HS-27A (cell line): Measurements from ENCODE around the gene PRKAA1.
A peak's percentile ranks its signal among the peaks of the same experiment; 100 is the strongest.
"Not testable (repeated sequence)": the region's sequence is repeated elsewhere in the genome, so short reads cannot be mapped to it uniquely, and the experiment has no call there.

Experiments used
- DNase-seq: peaks from one replicate; pipeline ENCODE4 v3.0.0-alpha.2; 2012; ENCODE audit warnings: low read depth, missing footprints

Gene PRKAA1

DNA sequence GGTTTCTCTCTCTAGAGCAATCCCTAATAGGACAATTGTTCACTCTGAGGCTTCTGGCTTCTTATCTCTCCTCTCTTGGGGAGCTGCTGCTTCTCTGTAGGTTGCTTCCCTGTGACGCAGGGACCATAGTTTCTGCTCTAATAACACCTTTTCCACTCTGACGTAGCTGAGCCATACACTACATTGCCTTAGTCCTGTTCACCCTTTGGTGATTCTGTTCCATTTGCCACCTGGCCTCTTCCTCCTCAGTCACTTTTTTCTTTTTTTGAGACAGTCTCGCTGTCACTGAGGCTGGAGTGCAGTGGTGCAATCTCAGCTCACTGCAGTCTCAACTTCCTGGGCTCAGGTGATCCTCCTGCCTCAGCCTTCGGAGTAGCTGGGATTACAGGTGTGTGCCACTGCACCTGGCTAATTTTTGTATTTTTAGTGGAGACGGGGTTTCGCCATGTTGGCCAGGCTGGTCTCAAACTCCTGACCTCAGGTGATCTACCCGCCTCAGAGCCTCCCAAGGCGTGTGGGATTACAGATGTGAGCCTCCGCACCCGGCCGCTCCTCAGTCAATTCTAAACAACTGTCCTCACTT lies 27.4 kb upstream of the PRKAA1 start:
- not testable (repeated sequence) for DNase-seq

DNA sequence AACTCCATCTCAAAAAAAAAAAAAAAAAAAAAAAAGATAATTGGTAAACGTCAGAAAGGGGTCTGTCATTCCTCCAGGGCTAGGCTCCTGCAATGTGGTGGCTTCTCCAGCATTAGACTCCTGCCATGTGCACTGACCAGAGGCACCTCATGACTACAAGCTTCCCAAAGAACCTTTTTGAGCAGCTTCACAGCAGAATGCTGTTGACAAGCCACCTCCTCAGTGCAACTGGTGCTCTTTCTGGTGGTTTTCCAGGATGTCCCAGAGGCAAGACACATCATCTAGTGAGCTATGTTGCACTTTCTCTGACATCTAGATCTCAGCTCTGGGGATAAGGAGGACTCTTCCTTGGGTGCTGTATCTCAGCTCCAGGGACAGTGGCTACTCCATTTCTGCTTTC lies 25.3 kb upstream of the PRKAA1 start:
- DNase-seq, result no peak

GRCh38 chr5:40813698-40814281 lies 15.6 kb upstream of the PRKAA1 start:
- DNase-seq, result no peak

GRCh38 chr5:40812125-40812524 lies 14.0 kb upstream of the PRKAA1 start:
- no peak for DNase-seq

DNA sequence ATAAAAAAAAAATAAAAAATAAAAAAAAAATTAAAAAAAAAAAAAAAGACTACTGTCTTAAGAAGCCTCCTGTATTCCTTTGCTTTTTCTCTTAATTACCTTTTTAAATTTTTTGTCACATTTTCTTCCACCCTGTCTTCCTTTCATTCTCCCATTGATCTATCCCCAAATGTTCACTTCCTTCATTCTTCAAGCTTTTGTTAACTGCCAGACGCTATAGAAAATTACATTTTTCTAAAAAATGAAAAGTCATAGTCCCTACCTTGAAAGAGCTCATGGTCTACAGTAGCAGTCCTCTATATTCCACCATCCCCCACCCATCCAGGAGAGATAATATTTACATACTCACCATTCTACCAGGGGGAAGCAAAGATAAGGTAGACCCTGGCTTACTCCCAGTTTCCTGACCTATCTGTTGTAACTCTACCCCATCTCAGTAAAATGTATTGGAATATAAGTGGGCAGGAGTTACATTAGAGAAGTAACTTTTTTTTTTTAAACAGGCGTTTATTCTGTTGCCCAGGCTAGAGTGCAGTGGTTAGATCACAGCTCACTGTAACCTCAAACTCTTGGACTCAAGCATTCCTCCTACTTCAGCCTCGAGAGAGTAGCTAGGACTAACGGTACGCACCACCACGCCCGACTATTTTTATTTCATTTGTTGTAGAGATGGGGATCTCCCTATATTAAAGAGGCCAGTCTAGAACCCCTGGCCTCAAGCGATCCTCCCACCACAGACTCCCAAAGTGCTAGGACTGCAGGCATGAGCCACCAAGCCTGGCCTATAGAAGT lies 3.8 kb upstream of the PRKAA1 start:
- no peak for DNase-seq

- no peak for DNase-seq
Measured at GRCh38 chr5:40799258-40799657, 1.1 kb upstream of the PRKAA1 start.

DNA sequence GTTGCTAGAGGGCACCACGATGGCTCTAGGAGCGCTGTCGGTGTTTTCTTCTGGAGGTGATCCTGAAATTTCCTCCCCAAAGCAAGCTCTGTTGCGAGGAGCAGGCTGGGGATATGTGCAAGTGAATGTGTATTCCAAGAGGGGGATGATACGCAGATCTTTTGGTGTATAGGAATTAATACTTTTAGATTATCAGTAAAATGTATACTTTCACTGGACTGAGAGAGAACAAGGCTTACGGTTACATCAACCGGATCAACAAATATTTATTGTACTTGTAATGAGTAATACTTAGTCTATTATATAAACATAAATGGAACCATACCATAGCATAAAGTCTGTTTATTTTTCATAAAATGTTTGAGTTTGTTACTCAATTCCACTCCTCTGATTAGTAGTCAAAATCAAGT lies 632 bp upstream of the PRKAA1 start:
- DNase-seq, result no peak

DNA sequence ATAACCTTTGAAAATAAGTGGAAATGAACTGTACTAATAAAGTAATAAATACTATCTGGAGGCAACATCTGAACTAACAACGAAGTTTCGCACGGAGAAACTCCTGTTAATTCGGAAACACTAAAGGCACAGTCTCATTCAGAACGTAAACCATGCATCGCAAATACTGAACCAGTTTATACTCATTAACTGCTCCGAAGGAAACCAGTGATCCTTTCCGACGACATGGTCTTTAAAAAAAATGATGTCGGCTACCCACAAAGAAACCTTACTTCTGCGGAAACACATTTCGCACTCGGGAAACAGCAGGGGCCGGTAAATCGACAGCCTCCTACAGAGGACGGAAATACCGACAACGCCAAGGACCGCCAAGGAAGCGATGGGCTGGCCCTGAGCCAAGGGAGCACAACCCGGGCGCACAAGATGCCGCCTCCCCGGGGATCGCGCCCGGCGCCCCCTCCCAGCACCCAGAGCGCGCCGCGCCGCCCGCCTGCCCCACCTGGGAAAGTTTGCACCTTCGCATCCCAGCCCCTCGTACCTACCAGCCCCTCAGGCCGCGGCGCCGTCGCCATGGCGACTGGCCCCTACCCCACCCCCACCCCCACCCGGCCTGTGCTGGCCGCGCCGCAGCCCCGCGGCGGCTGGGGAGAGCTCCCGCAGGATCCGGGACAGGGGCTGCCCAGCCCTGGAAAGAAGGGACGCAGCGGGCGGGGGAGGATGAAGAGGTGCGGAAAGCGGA lies 732 bp downstream of the PRKAA1 start:
- peak; percentile 67 for DNase-seq

DNA sequence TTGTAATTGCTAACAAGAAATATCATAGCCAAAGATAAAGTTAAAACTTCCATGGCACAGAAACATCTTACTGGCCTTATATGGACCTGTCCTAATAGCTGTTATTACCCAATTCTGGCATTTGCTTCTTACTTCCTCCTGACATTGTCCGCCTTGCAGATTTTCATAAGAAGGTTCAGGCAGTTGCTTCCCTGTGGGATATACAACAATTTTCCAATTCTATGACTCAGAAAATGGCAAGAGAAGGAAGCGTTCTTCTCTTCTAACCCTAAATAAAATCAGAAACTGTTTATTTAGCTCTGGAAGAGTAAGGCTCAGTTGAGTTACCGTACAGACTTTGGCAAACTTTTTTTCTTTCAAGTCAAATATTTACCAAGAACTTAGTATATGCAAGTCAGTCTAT lies 1.7 kb downstream of the PRKAA1 start:
- DNase-seq, result no peak

DNA sequence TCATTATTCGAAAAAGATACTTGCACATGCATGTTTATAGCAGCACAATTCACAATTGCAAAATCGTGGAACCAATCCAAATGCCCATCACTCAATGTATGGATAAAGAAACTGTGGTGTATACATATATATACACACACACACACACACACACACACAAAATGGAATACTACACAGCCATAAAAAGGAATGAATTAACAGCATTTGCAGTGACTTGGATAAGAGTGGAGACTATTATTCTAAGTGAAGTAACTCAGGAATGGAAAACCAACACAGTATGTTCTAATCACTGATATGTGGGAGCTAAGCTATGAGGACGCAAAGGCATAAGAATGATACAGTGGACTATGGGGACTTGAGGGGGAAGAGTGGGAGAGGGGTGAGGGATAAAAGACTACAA lies 3.3 kb downstream of the PRKAA1 start:
- DNase-seq, result not testable (repeated sequence)

GRCh38 chr5:40794340-40794739 lies 3.8 kb downstream of the PRKAA1 start:
- not testable (repeated sequence) for DNase-seq

GRCh38 chr5:40792691-40793090 lies 5.5 kb downstream of the PRKAA1 start:
- not testable (repeated sequence) for DNase-seq

DNA sequence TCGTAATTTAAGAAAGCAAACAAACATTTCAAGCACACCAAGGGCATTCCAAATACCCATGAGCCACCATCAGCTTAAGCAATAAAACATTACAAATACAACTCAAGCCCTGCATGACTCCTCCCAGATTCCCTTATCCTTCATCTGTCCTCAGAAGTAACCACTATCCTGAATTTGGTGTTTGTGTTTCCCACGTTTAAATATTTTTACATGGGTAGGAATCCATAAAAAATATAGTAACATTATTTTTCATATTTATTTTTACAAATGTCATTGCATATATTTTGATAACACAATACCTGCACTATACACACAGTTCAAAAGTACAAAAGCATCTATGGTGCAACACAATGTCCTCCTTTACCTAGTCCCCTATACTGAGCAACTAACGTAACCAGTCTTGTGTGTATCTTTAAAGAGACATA lies 6.4 kb downstream of the PRKAA1 start:
- DNase-seq, result no peak

- DNase-seq, result no peak
Measured at GRCh38 chr5:40790947-40791593, 7.1 kb downstream of the PRKAA1 start.

DNA sequence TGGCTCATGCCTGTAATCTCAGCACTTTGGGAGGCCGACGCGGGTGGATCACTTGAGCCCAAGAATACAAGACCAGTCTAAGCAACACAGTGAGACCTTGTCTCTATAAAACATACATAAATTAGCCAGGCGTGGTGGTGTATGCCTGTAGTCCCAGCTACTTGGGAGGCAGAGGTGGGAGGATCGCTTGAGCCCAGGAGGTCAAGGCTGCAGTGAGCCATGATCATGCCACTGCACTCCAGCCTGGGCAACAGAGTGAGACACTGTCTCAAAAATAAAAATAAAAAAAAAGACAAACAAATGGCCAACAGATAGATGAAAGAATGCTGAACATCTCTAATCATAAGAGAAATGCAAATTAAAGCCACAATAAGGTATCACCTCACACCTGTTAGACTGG lies 9.2 kb downstream of the PRKAA1 start:
- not testable (repeated sequence) for DNase-seq

DNA sequence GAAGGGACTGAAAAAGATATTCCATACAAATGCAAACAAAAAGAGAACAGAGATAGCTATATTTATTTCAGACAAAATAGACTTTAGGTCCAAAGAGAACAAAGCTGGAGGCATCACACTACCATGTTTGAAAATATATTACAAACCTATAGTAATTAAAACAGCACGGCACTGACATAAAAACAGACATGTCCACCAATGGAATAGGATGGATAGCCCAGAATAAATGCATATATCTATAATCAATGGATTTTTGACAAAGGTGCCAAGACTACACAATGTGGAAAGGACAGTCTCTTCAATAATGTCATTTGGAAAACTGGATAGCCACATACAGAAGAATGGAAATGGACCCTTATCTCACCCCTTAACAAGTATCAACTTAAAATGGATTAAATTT lies 10.2 kb downstream of the PRKAA1 start:
- DNase-seq, result no peak

- DNase-seq, result not testable (repeated sequence)
Measured at GRCh38 chr5:40786664-40787063, 11.5 kb downstream of the PRKAA1 start.

DNA sequence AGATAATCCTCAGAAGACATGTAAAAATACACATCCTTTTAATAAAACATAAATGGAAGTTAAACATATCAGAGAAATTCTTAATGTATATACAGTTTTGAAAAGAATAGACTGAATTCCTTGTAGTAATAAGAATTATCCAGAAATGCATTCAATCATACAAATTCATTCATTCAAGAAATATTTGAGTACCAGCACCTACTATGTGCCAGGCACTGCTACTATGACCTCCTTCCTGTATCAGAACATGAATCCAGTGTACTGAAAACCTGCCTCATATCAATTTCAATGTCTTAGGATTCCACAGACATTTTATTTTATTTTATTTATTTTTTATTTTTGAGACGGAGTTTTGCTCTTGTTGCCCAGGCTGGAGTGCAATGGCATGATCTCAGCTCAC lies 13.3 kb downstream of the PRKAA1 start:
- no peak for DNase-seq

GRCh38 chr5:40784027-40784653 lies 14.0 kb downstream of the PRKAA1 start:
- no peak for DNase-seq

- no peak for DNase-seq
Measured at GRCh38 chr5:40781843-40782409, 16.2 kb downstream of the PRKAA1 start.

- no peak for DNase-seq
Measured at GRCh38 chr5:40780858-40781257, 17.3 kb downstream of the PRKAA1 start.
